ENCODE data around the gene PLEKHG3.
"Not testable (repeated sequence)": the region's sequence is repeated elsewhere in the genome, so short reads cannot be mapped to it uniquely, and the experiment has no call there.

The PLEKHG3 gene

GRCh38 chr14:64704143-64704742 lies at the start of gene PLEKHG3:
TSS of gene PLEKHG3 (plus strand) at chr14:64704424. CDS start at chr14:64727632, 23,208 bp downstream.
- peak; percentile 58 for DNase-seq

- no peak for DNase-seq
These were observed 49.3 kb upstream of the PLEKHG3 start for GRCh38 chr14:64654901-64655300.

GRCh38 chr14:64656986-64657385 lies 47.2 kb upstream of the PLEKHG3 start:
- no peak for DNase-seq

GRCh38 chr14:64658201-64658600 lies 46.0 kb upstream of the PLEKHG3 start:
- DNase-seq = no peak

- DNase-seq = not testable (repeated sequence)
These were observed 45.4 kb upstream of the PLEKHG3 start for GRCh38 chr14:64658700-64659264.

- no peak for DNase-seq
These were observed 44.9 kb upstream of the PLEKHG3 start for GRCh38 chr14:64659366-64659765.

- DNase-seq = no peak
These were observed 41.0 kb upstream of the PLEKHG3 start for GRCh38 chr14:64663174-64663573.

- peak; percentile 69 for DNase-seq
These were observed 32.6 kb upstream of the PLEKHG3 start for GRCh38 chr14:64671591-64671990.

GRCh38 chr14:64673316-64673715 lies 30.9 kb upstream of the PLEKHG3 start:
- no peak for DNase-seq

- no peak for DNase-seq
These were observed 30.5 kb upstream of the PLEKHG3 start for GRCh38 chr14:64673748-64674147.

GRCh38 chr14:64674829-64675228 lies 29.4 kb upstream of the PLEKHG3 start:
- DNase-seq = no peak

- no peak for DNase-seq
These were observed 28.9 kb upstream of the PLEKHG3 start for GRCh38 chr14:64675312-64675711.

GRCh38 chr14:64676410-64677008 lies 27.7 kb upstream of the PLEKHG3 start:
- no peak for DNase-seq

- DNase-seq = peak; percentile 79
These were observed 24.1 kb upstream of the PLEKHG3 start for GRCh38 chr14:64680013-64680713.

GRCh38 chr14:64680714-64681065 lies 23.5 kb upstream of the PLEKHG3 start:
- DNase-seq = no peak

GRCh38 chr14:64681796-64682710 lies 22.2 kb upstream of the PLEKHG3 start:
- no peak for DNase-seq

GRCh38 chr14:64682843-64683242 lies 21.4 kb upstream of the PLEKHG3 start:
- no peak for DNase-seq

- DNase-seq = no peak
These were observed 21.0 kb upstream of the PLEKHG3 start for GRCh38 chr14:64683264-64683663.

GRCh38 chr14:64684091-64684490 lies 20.1 kb upstream of the PLEKHG3 start:
- DNase-seq = peak; percentile 37

GRCh38 chr14:64685371-64686281 lies 18.6 kb upstream of the PLEKHG3 start:
- DNase-seq = peak; percentile 72

- no peak for DNase-seq
These were observed 18.0 kb upstream of the PLEKHG3 start for GRCh38 chr14:64686282-64686615.

- no peak for DNase-seq
These were observed 16.2 kb upstream of the PLEKHG3 start for GRCh38 chr14:64688031-64688430.

All from NCI-H1694 (cell line).